ENCODE data around the gene CANT1. TPM values are rescaled to one million over a fixed set of nuclear protein-coding genes. Genes with fewer than 3 reads are reported as not detected.

The CANT1 gene
- total RNA-seq, 1 experiment from 2014 or later: 34.1 TPM

DNA sequence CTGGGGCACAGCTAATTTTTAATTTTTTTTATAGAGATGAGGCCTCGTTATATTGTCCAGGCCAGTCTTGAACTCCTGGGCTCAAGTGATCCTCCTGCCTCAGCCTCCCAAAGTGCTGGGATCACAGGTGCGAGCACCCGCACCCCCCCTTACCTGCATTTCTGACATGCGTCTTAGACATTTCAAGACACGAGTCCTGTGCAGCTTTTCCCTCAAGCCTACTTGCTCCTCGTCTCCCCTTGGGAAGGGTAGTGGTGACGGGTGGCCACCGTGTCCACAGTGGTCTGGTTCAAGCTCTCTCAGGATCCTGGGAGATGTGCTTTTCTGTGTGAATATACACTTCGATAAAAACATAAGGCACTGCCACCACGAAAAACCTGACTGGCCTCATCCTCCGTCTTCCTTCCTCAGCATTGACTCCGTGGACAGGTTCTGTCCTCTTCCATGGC, 9.6 kb downstream of the CANT1 start (continued):
- TF ChIP-seq FOXP1 (CRISPR knock-in tag; IDR thresholded peaks at IDR 0.05; ENCODE audit: borderline replicate concordance) (no peak), MYBL2 (CRISPR knock-in tag; IDR thresholded peaks at IDR 0.05) (no peak)

DNA sequence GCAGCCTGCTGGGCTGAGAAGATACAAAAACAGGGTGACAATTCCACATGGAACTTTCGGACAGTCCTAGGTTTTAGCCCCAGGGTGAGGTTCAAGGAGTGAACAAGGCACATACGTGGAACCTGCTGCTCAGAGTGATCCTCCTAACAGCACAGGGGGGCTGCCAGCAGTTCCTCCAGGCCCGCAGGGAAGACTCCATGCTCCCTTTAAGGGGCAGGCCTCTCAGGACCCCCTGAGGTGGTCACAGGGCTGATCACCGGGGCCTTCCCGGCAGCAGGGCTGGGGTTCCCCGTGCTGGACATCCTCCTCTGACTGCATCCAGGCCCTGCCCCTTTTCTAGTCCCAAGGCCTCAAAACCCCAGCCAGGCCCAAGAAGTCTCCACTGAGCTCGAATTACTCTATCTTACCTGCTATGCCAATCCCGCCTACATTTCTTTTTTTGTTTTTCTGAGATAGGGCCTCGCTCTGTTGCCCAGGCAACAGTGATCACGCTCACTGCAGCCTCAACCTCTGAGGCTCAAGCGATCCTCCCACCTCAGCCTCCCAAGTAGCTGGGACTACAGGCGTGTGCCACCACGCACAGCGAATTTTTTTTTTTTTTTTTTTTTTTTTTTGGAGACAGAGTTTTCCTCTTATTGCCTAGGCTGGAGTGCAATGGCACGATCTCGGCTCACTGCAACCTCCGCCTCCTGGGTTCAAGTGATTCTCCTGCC, 10.4 kb downstream of the CANT1 start:
- Mint-ChIP-seq H3K27ac (no peak overlapping the region), H3K9me3 (no peaks in the 10 kb centered on the region), H3K4me1 (no peaks in the 10 kb centered on the region), H3K27me3 (ENCODE audit: low read depth) (peaks cover 49% of the 10 kb centered on the region), H3K4me3 (no peak overlapping the region), H3K36me3 (peaks cover 18% of the 10 kb centered on the region)
- ChIA-PET POLR2A (no interaction called here), CTCF (interaction anchor here (0.9 to 1.5 kb wide), 2 partner anchors 43 to 46 kb away, joined by 3 to 6 read pairs; no protein-coding TSS in a partner anchor)
- TF ChIP-seq TEAD1 (CRISPR knock-in tag; IDR thresholded peaks at IDR 0.05): no peak
- TF ChIP-seq ZNF423 (CRISPR knock-in tag; IDR thresholded peaks at IDR 0.05): no peak
- TF ChIP-seq, protein P1, sequence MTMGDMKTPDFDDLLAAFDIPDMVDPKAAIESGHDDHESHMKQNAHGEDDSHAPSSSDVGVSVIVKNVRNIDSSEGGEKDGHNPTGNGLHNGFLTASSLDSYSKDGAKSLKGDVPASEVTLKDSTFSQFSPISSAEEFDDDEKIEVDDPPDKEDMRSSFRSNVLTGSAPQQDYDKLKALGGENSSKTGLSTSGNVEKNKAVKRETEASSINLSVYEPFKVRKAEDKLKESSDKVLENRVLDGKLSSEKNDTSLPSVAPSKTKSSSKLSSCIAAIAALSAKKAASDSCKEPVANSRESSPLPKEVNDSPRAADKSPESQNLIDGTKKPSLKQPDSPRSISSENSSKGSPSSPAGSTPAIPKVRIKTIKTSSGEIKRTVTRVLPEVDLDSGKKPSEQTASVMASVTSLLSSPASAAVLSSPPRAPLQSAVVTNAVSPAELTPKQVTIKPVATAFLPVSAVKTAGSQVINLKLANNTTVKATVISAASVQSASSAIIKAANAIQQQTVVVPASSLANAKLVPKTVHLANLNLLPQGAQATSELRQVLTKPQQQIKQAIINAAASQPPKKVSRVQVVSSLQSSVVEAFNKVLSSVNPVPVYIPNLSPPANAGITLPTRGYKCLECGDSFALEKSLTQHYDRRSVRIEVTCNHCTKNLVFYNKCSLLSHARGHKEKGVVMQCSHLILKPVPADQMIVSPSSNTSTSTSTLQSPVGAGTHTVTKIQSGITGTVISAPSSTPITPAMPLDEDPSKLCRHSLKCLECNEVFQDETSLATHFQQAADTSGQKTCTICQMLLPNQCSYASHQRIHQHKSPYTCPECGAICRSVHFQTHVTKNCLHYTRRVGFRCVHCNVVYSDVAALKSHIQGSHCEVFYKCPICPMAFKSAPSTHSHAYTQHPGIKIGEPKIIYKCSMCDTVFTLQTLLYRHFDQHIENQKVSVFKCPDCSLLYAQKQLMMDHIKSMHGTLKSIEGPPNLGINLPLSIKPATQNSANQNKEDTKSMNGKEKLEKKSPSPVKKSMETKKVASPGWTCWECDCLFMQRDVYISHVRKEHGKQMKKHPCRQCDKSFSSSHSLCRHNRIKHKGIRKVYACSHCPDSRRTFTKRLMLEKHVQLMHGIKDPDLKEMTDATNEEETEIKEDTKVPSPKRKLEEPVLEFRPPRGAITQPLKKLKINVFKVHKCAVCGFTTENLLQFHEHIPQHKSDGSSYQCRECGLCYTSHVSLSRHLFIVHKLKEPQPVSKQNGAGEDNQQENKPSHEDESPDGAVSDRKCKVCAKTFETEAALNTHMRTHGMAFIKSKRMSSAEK (CRISPR knock-in tag; IDR thresholded peaks at IDR 0.05; ENCODE audit: borderline replicate concordance): no peak
- no peak for TF ChIP-seq RORB (CRISPR knock-in tag; IDR thresholded peaks at IDR 0.05)
- no peak for TF ChIP-seq NFYB (CRISPR knock-in tag; conservative IDR thresholded peaks at IDR 0.05; ENCODE audit: low read depth)
- TF ChIP-seq, protein P2, sequence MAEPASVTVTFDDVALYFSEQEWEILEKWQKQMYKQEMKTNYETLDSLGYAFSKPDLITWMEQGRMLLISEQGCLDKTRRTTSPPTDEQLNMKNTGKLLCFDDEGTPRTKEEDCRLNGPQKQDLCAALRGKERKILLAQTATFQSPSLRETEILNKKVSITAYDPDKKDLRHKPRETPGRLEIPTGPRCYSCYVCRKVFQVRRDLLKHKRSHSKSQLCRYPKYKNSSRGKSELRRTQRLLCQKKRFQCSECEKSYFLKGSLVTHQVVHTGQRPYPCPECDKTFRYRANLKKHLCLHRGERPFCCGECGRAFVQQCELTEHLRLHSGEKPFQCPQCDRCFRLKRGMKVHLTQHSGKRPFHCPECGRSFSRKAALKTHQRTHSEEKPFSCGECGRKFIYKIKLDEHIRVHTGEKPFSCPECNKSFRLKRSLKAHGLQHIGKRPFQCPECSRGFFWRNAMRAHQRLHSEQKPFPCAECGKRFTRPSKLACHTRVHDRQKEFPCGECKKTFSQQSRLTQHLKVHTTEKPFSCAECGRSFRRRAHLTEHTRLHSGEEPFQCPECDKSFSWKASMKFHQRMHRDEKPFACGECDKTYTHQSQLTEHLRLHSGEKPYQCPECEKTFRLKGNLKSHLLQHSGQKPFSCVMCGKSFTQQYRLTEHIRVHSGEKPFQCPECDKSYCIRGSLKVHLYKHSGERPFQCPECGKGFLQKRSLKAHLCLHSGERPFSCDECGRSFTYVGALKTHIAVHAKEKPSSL (CRISPR knock-in tag; conservative IDR thresholded peaks at IDR 0.05): no peak
- no peak for TF ChIP-seq ZNF317 (CRISPR knock-in tag; IDR thresholded peaks at IDR 0.05; ENCODE audit: borderline replicate concordance, low read depth)
- no peak for TF ChIP-seq ESRRA (CRISPR knock-in tag; IDR thresholded peaks at IDR 0.05; ENCODE audit: borderline replicate concordance)
- TF ChIP-seq, protein P3, sequence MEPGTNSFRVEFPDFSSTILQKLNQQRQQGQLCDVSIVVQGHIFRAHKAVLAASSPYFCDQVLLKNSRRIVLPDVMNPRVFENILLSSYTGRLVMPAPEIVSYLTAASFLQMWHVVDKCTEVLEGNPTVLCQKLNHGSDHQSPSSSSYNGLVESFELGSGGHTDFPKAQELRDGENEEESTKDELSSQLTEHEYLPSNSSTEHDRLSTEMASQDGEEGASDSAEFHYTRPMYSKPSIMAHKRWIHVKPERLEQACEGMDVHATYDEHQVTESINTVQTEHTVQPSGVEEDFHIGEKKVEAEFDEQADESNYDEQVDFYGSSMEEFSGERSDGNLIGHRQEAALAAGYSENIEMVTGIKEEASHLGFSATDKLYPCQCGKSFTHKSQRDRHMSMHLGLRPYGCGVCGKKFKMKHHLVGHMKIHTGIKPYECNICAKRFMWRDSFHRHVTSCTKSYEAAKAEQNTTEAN (CRISPR knock-in tag; IDR thresholded peaks at IDR 0.05): no peak
- no peak for TF ChIP-seq JUN (CRISPR knock-in tag; IDR thresholded peaks at IDR 0.05)
- TF ChIP-seq GRHL2 (CRISPR knock-in tag; IDR thresholded peaks at IDR 0.05; ENCODE audit: insufficient replicate concordance, severe bottlenecking): no peak
- TF ChIP-seq, protein P4, sequence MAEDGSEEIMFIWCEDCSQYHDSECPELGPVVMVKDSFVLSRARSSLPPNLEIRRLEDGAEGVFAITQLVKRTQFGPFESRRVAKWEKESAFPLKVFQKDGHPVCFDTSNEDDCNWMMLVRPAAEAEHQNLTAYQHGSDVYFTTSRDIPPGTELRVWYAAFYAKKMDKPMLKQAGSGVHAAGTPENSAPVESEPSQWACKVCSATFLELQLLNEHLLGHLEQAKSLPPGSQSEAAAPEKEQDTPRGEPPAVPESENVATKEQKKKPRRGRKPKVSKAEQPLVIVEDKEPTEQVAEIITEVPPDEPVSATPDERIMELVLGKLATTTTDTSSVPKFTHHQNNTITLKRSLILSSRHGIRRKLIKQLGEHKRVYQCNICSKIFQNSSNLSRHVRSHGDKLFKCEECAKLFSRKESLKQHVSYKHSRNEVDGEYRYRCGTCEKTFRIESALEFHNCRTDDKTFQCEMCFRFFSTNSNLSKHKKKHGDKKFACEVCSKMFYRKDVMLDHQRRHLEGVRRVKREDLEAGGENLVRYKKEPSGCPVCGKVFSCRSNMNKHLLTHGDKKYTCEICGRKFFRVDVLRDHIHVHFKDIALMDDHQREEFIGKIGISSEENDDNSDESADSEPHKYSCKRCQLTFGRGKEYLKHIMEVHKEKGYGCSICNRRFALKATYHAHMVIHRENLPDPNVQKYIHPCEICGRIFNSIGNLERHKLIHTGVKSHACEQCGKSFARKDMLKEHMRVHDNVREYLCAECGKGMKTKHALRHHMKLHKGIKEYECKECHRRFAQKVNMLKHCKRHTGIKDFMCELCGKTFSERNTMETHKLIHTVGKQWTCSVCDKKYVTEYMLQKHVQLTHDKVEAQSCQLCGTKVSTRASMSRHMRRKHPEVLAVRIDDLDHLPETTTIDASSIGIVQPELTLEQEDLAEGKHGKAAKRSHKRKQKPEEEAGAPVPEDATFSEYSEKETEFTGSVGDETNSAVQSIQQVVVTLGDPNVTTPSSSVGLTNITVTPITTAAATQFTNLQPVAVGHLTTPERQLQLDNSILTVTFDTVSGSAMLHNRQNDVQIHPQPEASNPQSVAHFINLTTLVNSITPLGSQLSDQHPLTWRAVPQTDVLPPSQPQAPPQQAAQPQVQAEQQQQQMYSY (CRISPR knock-in tag; IDR thresholded peaks at IDR 0.05): no peak
- DNase-seq (ENCODE audit: low spot score) (no peak), ATAC-seq (no peak)
